VCaP (cell line): ENCODE measurements around the gene CDH13.

ENCODE experiments used
- H3K27ac ChIP-seq: fragments of 450-650 bp; 2 replicates; pipeline ENCODE4 v1.5.1; 2017
- CTCF ChIP-seq: fragments of 450-650 bp; conservative IDR thresholded peaks from 2 replicates; pipeline ENCODE4 v1.5.1; 2017; ENCODE audit warnings: mild to moderate bottlenecking, moderate library complexity

Gene CDH13

DNA sequence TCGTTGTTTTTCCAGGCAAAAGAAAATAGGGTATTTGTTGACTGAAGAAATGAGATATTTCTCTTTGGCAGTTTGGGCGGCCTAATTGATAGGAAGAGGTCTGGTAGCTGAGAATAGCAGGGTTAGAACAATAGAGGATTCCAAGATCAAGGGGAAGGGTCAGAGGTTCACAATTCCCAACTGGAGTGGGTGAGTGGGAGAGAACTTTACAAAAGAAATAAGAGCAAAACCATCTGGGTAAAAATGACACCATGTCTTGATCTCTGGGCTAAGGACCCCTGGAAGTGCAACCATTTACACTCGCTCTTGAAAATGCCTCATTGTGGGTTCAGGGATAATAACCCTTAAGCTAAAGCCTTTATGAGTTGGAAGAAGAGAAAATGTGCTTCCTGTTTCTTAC is 180.5 kb downstream of the CDH13 start:
- no peak overlapping the region for H3K27ac ChIP-seq
- no peak for TF ChIP-seq CTCF

DNA sequence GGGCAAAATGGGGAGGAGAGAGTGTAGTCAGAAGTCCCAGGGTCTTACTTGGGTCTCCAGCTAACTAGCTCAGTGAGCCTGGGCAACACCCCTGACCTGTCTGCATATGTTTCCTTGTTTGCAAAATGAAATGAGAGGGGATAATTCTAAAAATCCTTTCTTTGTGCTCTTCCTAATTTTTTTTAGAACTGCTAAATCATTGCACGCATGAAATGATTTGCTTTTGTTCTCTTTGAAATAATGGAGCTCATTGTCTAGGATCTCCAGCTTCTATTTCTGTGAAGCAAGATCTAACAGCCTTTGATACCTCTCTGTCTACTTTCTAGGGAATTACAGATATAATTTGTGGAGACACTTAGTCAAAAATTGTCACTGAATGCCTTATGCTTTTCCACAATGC is 181.3 kb downstream of the CDH13 start:
- TF ChIP-seq CTCF = no peak
- H3K27ac ChIP-seq = no peak overlapping the region

GRCh38 chr16:82810077-82810476 is 183.3 kb downstream of the CDH13 start:
- TF ChIP-seq CTCF = no peak
- no peak overlapping the region for H3K27ac ChIP-seq

DNA sequence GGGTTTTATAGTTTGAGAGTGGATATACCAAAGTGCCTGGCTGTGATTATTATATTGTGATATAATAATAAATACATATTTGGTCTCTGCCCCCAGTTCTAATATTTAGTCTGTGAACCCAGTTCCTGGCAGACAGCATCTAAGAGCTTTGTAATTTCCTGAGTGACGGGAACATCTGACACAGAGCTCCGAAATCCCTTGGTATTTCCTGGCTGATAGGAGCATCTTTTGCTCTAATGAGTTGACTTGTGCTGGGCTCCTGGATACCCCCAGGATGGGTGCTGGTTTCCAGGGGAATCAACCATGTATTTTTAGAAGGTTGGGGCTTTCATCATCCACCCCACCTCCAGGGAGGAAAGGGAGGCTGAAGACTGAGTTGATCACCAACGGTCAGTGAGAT is 187.3 kb downstream of the CDH13 start:
- H3K27ac ChIP-seq = no peak overlapping the region
- TF ChIP-seq CTCF = no peak

GRCh38 chr16:82819286-82819685 is 192.5 kb downstream of the CDH13 start:
- H3K27ac ChIP-seq = no peak overlapping the region
- TF ChIP-seq CTCF = no peak

- TF ChIP-seq CTCF = no peak
- H3K27ac ChIP-seq = no peak overlapping the region
Observed at GRCh38 chr16:82820855-82821254, 194.1 kb downstream of the CDH13 start.

DNA sequence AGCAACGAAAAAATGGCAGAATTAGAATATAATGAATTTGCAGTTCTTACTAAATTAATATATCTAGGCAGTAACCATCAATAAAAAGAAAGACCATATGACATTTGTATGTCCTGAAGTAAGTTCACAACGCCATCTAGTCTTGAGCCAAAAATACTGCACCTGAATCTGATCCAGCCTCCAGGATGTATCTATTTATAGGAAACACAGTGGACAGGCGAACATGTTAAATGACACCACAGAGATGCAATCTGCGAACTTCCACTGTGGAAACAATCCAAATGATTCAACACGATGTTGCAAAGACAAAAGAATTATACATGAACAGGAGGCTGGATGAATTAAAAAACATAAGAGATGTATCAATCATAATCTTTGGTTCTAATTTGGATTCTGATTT is 197.6 kb downstream of the CDH13 start:
- no peak overlapping the region for H3K27ac ChIP-seq
- no peak for TF ChIP-seq CTCF

- no peak for TF ChIP-seq CTCF
Observed at GRCh38 chr16:82829301-82829700, 202.5 kb downstream of the CDH13 start.

More at GRCh38 chr16:82829301-82829700, 202.5 kb downstream of the CDH13 start:
- H3K27ac ChIP-seq = no peak overlapping the region
